Fibroblast of lung (primary cell): Measurements from ENCODE around the gene ZNF692.

Experiments used
- EZH2 ChIP-seq: IDR thresholded peaks from 2 replicates; pipeline ENCODE4 v1.5.1; 2012; ENCODE audit warnings: low read length, control low read depth, mild to moderate bottlenecking; ENCODE audit errors: missing control alignments
- TF ChIP-seq, protein P1 (sequence below), 2 donors: IDR thresholded peaks in 1 of 2; conservative IDR thresholded peaks in 1 of 2; 1 replicate in 1 of 2; 2 replicates in 1 of 2; pipeline ENCODE4 v1.5.1; 2011 to 2012; ENCODE audit warnings: low read length in 2 of 2, control low read depth in 1 of 2, inconsistent platforms in 1 of 2, low read depth in 1 of 2, mild to moderate bottlenecking in 1 of 2

DNA sequence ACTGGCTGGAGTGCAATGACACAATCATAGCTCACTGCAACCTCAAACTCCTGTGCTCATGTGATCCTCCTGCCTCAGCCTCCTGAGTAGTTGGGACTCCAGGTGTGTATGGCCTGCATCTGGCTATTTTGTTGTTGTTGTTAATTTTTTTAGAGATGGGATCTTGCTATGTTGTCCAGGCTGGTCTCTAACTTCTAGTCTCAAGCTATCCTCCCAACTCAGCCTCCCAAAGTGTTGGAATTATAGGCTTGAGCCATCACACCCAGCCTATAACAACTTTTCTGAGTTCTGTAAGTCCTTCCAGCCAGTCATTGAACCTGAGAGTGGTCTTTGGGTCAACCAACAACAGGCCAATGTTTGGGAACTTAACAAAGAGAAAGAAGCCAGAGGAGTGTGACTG is 36.0 kb upstream of the ZNF692 start:
- TF ChIP-seq, protein P1, sequence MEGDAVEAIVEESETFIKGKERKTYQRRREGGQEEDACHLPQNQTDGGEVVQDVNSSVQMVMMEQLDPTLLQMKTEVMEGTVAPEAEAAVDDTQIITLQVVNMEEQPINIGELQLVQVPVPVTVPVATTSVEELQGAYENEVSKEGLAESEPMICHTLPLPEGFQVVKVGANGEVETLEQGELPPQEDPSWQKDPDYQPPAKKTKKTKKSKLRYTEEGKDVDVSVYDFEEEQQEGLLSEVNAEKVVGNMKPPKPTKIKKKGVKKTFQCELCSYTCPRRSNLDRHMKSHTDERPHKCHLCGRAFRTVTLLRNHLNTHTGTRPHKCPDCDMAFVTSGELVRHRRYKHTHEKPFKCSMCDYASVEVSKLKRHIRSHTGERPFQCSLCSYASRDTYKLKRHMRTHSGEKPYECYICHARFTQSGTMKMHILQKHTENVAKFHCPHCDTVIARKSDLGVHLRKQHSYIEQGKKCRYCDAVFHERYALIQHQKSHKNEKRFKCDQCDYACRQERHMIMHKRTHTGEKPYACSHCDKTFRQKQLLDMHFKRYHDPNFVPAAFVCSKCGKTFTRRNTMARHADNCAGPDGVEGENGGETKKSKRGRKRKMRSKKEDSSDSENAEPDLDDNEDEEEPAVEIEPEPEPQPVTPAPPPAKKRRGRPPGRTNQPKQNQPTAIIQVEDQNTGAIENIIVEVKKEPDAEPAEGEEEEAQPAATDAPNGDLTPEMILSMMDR (conservative IDR thresholded peaks at IDR 0.05 in 1 of 2, IDR thresholded peaks at IDR 0.05 in 1 of 2; ENCODE audit: low read depth in 1 of 2, low read length in 2 of 2), result no peak
- no peak for TF ChIP-seq EZH2
